NCI-H2227 (cell line): ENCODE data around the gene CDK6.
A peak's percentile ranks its signal among the peaks of the same experiment; 100 is the strongest.

Experiments
- DNase-seq: peaks from one replicate; lab custom pipeline; 2025; ENCODE audit not compliant: unreplicated experiment; lab: John Stamatoyannopoulos, UW

Gene CDK6

GRCh38 chr7:92740134-92740533, 96.2 kb downstream of the CDK6 start:
- DNase-seq: no peak

- no peak for DNase-seq
Measured at GRCh38 chr7:92739091-92739490, 97.3 kb downstream of the CDK6 start.

DNA sequence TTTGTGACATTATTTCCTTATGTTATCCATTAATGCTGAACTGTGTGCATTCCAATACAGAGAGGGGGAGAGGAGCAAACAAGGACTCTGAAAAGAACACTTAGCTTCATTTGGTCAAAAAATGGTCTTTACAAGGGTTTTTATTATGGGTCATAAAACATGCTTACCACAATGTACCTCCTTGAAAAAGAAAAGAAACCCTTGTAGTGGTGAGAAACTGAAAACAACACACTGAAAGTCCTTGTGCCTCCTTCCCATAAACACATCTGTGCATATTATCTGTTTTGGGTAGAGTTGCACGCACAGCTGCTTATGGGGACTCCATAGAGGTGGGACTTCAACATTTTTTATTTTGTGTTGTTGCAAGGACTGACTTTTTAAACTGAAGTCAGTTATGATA, 98.7 kb downstream of the CDK6 start:
- no peak for DNase-seq

DNA sequence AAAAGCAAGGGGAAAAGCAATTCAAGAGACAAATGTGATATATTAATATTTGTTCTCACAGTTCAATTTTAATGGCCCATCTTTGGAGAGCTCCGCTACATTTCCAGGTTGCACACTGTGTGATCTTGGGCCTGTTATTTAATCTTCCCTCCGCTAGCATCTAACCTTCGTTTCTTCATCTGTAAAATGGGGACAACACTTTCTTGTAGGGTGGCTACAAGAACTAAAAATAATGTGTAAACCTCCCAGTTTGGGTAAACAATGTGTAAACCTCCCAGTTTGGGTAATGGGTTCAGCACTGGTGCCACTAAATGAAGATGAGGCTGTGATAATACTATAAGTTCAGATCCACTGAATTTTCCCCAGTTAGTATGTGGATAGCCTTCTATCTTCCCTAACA, 99.5 kb downstream of the CDK6 start:
- no peak for DNase-seq

DNA sequence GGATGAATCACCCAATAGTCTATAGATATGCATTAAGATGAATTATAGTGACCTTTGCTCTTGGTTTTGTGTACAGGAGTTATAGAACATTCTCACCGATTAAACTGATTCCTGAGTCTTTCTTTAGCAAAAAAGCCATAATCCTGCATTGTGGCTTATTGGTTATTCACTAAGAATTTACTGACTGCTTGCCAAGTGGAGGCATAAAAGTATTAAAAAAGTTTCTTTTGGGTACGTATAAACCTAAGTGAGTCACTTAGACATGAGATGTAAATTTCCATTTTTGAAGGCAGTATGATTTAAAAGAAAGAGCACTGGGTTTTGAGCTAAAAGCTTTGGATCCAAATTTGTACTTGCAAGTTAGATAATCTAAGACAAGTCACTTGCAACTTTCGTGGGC, 100.7 kb downstream of the CDK6 start:
- DNase-seq: no peak

- DNase-seq: no peak
Measured at GRCh38 chr7:92732316-92733036, 103.9 kb downstream of the CDK6 start.

- DNase-seq: no peak
Measured at GRCh38 chr7:92731335-92732063, 104.9 kb downstream of the CDK6 start.

DNA sequence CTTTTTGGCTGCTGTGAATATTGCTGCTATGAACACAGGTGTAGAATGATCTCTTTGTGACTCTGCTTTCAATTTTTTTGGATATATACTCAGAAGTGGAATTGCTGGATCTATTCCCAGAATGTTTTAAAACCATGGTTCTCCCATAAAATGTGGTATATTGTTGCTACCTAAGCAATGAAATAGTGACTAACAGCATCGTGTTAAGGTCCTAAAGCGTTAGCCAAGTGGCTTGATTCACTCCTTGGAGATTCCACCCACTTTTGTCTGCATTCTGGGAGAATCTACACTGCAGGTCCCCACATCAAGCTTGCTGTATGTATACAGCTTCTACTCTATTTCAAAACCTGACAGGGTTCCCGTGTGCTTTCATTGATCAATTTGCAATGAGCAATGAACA, 105.6 kb downstream of the CDK6 start:
- no peak for DNase-seq

GRCh38 chr7:92729751-92730150, 106.6 kb downstream of the CDK6 start:
- no peak for DNase-seq

GRCh38 chr7:92729172-92729571, 107.2 kb downstream of the CDK6 start:
- DNase-seq: no peak

GRCh38 chr7:92727755-92728154, 108.6 kb downstream of the CDK6 start:
- DNase-seq: no peak

DNA sequence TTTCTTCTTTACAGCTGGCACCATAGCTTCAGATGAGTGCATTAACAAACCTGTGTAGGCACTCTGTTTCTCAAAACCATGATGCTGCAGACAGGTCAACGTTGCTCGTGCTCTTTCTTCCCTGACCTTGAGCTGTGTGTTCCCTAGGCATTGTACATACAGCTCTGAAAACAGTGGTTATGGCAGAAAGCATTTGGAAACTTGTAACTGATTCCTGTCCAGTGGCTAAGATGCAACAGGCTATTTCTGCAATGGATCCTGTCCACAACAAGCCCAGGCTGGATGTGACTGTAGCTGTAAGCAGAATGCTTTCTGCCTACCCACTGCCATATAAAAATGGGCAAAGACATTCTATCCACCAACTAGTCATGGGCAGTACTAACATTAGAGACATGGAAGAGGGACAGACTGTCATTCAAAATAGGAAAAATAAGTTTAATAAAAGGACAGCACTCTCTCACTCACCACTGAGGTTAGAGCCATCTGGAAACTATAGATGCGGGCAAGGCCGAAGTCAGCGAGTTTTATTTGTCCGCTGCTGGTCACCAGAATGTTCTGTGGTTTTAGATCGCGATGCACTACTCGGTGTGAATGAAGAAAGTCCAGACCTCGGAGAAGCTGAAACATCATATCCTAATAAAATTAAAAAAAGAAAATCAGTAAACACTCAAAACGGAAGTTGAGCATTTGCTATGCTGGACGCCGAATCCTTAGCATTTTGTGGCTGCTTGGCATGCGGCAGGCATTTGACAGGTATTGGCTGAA, 111.0 kb downstream of the CDK6 start:
- DNase-seq: no peak

- DNase-seq: no peak
Measured at GRCh38 chr7:92723943-92724342, 112.4 kb downstream of the CDK6 start.

GRCh38 chr7:92723205-92723604, 113.2 kb downstream of the CDK6 start:
- no peak for DNase-seq

GRCh38 chr7:92722541-92722940, 113.8 kb downstream of the CDK6 start:
- no peak for DNase-seq

DNA sequence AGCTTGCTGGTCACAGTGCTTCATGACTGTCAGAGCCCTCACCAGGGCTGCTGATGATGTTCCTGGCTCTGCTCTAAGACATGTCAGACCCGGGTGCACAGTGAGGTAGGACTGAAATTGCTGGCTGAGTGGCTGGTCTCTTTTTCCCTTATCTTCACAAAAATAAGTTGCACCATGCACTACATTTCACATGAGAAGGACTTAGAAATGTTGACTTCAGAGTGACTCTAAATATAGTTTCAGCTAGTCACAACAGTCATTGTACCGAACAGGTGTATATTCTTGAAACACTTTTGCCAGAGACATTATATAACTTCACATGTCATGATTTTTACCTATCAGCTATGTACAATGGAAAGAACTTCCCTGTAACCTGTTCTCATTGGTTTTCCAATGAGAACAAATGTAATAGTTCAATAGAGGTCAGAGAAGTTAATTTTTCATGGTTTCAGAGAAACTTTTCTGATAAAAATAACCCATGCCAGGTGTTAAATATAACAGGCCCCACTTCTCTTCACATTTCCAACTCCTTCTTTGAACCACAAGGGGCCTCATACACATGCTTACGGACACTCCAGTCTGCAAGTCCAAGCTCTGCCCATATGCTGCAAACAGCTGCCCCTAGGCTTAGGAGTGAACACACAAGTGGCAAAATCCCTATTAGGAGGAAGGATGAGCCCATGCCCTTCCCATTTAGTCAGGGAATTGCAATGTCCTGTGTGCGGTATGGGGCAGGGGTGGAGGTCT, 115.6 kb downstream of the CDK6 start:
- no peak for DNase-seq

DNA sequence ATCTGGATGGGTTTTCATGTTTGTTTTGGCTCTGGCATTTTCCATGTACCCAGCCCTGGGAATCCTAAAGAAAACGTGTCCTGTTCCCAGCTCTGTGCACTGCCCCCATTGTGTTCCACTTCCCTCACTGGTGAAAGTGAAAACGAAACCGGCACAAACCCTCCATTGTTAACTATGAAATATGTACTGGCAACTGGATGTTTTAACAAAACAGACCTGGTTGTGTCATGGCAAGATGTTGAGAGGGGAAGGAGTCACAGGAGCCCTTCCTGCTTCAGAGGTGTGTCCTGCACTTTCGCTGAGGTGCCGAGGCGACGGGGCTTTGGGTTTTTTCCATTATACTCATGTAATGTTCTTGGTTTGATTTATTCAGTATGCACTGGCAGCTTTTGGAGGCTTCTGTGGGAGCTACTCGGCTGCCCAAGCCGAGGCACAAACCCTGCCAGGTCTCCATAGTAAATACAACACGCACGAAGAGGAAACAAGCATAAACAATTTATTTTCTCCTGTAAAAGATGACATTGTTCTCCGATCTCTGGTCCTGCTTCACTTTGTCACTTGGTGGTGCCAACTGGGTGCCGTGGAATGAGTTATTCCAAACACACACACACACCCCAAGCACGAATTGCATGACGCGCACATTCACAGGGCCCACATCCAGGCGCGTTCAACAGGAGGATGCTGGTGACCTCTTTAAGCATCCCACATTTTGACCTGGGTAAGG, 118.2 kb downstream of the CDK6 start:
- DNase-seq: peak; percentile 29

GRCh38 chr7:92717623-92717992, 118.8 kb downstream of the CDK6 start:
- DNase-seq: no peak

- no peak for DNase-seq
Measured at GRCh38 chr7:92716825-92717580, 119.4 kb downstream of the CDK6 start.

DNA sequence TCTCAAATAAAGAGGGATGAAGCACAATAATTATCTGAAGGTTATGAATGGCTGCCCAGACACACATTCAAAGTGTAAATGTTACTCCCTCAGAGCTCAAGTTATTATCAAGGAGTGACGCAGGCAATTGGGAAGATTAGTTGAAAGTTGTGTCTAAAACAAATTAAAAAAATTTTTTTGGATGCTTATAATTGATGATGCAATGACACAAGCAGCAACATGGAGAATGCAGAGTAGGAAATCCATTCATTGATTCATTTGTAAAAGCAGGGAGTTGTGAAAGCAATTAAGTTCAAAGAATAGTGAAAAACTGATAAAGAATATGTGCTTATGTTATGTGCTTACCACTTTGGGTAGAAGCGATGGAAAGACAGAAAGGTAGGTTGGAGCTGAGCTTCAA, 120.4 kb downstream of the CDK6 start:
- no peak for DNase-seq
